DMS53 treated with DMSO at 0.1 percent for 48 hours (cell line): ENCODE measurements around the gene TSHR.

Experiments used
- DNase-seq: peaks from one replicate; lab custom pipeline; 2025; ENCODE audit not compliant: unreplicated experiment; lab: John Stamatoyannopoulos, UW

Gene TSHR

DNA sequence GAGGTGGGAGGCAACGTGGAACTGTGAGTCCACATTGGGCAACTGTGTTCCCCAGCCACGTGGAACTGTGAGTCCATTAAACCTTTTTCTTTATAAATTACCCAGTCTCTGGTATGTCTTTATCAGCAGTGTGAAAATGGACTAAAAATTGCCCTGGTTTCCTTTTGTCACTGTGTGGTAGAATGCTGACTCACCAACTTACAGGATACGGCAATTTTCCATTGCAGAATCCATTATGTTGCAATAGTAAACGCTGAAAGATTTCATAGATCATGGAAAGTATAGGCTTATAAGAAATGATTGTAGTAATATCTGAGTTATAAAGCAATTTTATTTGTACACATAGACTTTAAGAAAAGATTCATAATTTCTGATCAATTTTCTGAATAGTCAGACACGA is 172.4 kb downstream of the TSHR start:
- DNase-seq = no peak

DNA sequence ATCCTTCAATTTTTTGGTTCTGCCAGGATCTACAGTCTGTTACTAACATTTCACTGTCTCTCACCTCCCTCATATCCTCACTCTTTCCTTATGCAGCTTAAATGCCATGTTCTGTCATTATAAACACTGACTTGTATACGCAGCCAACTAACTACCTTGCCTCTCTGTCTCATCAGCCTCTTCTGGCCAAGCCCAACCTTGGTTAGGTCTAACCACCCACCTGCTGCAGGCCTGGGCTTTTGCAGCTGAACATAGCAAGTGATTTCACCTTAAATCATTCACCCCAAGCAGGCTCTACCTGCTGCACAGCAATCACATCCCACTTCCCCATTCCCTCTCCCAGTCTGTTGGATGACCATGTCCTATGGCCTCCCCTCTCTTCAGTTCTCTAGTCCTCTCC is 173.8 kb downstream of the TSHR start:
- no peak for DNase-seq

DNA sequence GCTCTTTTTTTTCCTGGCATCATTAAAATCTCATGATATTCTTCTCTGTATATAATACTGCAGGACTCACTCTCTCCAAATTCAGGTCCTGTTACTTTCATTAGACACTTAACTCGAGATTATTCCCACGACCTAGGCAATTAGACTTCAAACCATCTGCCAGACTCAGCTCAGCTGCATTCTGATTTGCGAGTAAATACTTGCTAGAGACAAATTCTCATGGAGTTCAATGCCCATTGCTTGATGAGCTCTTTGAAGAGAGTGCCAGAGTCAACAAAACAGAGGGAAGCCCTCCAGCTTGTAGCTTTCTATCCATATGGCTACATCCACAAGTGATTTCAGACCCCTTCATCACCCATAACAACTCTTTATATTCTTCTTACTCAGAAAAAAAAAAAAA is 177.0 kb downstream of the TSHR start:
- DNase-seq = no peak

DNA sequence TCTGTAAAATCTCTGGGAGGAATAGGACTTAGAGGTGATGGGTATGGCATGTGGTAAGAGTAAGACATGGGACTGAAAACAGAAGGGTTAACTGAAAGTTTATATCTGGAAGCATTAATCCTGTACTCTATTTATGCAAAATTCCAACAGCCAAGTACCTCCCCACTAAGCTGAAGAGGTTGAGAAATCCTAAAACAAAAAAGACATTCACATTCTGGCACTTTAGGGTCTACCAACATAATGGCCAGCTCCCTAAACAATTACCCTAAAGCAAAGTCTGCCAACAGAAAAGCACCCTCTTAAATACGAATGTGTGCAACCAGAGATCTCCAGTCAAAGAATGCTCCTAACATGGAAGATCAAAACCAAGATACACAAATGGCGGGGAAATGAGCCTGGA is 178.0 kb downstream of the TSHR start:
- no peak for DNase-seq

DNA sequence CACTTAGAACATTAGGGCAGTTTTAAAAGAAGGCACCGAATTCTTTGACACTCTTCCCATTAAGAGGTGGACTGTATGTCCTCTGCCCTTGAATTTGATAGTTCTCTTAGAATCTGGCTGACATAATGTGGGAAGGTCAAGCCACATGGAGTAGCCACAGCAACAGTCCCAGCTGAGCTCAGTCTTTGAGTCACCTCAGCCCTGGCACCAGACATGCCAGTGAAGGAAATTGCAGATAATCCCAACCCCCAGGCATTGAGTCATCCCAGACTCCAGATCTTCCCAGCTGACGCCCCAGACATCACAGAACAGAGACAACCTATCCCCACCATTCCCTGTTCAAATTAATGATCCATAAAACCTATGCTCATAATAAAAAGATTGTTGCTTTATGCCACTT is 181.9 kb downstream of the TSHR start:
- DNase-seq = no peak

DNA sequence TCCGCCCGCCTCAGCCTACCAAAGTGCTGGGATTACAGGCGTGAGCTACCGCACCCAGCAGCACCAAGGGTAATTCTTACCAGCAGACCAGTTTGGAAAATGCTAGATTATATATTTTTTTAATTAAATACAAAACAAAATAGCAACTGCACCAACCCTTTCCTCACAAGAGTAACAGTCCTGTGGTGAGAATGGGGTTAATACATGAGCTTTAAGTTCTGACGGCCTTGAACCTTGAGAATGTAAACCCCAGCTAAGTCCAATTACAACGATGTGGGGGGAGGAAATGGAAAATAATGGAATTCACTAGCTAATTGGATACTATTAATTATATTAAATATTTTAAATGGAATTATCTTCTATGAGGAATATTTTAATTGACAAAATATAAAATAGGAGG is 183.0 kb downstream of the TSHR start:
- DNase-seq = no peak

DNA sequence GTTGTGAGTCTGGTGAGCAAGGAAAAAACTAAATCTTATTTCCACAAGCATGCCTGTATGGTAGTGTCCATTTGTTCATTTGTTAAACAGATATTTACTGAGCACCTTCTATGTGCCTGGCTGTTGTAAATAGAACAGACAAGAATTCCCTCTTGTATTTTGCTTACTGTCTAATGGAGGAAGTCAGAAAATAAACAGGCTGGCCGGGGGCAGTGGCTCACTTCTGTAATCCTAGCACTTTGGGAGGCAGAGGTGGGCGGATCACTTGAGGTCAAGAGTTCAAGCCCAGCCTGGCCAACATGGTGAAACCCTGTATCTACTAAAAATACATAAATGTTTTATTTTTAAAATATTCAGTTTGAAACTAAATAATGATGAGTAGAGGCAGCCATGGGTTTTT is 186.0 kb downstream of the TSHR start:
- no peak for DNase-seq

DNA sequence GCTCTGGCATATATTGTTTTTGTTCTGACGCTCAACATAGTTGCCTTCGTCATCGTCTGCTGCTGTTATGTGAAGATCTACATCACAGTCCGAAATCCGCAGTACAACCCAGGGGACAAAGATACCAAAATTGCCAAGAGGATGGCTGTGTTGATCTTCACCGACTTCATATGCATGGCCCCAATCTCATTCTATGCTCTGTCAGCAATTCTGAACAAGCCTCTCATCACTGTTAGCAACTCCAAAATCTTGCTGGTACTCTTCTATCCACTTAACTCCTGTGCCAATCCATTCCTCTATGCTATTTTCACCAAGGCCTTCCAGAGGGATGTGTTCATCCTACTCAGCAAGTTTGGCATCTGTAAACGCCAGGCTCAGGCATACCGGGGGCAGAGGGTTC is 188.4 kb downstream of the TSHR start:
- DNase-seq = no peak

DNA sequence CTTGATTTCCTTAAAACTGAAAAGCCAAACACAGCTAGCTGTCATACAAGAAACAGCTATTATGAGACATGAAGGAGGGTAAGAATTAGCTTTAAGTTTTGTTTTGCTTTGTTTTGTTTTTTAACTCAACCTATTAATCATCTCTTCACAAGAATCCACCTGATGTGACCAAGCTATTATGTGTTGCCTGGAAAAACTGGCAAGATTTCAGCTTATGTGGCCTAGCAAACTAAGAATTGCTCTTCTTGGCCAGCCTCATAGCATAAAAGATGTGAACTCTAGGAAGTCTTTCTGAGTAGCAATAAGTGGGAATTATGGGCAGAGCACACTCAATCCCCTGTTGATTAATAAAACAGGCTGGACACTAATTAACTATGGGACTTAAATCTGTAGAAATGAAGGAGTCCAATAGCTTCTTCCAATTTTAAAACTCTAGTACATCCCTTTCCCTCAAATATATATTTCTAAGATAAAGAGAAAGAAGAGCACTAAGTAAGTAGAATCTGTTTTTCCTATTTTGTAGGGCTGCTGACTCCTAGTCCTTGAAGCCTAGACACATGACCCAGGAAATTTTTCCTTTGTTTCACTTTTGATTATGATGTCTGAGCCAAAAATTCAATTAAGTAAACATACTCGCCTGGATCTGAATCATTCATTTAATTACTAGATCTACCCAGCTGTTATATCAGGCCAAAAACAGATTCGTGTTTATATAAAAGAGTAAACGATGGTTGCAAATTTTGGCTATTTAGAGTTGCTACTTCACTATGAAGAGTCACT is 189.6 kb downstream of the TSHR start:
- no peak for DNase-seq

DNA sequence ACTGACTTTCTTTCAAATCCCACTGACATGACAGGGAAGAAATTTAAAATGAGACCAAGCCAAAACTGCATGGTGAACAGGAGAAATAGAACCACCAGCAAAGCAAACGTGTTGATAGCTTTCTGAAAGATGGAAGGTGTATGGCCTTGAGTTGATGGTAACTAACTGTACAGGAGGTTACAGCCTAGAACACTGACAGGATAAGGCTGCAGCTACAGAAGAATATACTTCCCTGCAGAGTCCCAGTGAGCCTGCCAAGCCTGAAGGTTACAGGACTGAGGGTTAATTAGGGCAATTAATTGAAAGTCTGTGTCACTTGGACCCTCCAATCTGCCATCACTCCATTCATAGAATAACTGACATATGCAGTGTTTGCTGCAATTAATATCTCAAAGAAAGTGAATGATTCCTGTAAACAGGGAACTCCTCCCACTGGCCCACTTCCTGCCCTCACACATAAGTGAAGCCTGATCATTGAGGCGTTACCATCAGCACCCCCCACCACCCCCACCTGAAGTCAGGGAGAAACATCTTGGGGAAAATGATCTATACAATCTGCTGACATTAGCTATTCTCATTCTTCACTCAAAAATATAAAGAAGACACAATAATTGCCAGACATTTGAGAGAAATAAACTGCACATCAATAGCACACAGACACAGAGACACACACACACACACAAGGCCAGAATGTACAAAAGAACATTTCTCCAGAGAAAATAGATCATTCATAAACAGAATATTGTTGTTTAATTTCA is 191.9 kb downstream of the TSHR start:
- no peak for DNase-seq

DNA sequence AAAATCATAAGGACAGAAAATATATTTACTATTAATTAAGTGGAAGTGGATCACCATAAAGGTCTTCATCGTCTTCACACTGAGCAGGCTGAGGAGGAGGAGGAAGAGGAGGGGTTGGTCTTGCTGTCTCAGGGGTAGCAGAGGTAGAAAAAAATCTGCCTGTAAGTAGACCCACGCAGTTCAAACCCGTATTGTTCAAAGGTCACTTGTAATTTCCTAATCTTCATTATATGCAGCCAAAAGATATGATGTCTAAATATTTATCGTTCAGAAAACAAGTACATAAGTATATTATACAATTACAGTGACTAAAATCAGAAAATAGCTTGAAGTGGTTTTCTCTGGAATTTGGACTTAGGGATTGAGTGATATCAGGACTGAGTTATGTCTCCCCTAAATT is 193.2 kb downstream of the TSHR start:
- no peak for DNase-seq

DNA sequence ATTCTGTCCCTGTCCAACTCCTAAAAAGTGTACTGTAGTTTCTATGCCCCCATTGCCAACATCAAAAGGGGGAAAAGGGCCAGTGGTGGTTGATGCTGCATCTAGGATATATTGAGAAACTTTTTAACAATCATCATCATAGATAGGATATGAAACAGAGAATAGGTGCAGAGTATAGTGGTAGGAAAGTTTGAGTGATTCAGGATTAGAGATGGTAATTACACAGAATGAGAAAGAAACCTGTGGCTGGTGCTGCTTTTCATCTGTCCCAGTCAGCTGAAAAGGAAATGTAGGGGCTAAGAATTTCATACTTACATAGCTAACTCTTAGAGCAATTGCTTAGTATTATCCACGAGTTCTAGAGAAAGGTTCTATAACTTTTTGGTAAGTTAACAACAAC is 197.8 kb downstream of the TSHR start:
- no peak for DNase-seq

DNA sequence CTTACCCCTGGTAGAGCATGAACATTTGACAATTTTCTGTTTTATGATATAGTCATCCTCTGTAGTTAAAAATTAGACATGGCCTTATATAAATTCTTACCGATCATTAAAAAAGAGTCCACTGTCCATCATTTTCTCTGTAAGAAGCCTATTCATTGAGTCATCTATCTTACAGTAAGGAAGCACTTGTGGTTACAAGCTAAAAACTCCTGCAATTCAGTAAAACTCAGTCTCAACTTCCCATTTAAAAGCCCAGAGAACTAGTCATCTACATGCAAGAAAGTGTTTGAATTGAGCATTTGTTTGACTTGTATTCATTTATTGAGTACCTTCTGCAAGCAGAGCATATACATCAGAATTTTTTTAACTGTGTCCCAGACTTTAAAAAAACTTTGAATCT is 202.0 kb downstream of the TSHR start:
- no peak for DNase-seq

DNA sequence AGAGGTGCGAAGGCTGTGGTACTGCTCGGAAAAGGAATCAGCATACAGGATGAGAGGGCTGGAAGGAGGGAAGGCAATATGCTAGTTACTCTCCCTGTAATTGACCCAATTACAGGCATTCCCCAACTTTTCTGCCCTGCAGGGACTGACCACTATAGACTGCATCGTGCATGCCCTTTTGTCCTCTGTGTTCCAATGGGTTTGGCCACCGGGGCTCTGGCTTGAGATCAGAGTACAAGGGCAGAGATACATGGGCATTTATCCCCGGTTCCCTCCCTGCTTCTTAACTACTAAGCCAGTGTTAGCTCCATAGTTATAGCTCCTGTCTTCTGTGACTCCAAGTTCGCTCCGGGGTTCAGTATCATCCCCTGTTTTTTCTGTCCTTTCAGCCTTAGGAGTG is 205.7 kb downstream of the TSHR start:
- no peak for DNase-seq

DNA sequence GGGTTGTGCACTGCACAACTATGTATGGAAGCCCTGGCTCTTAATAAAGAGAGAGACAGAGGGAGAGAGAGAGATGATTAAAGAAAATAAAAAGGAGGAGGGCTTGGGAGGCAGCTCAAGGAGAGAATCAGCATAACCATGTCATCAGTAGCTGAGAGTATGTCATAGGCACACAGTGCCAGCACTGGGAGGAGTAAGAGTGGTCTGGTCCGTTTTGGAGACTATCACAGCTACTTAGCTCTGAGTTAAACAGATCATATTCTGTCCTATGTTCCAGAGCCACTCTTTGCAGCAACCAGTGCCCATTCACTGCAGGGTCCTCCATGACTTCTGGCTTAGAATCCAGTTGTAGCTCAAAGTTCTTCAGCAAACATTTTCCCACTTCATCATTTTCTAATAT is 206.3 kb downstream of the TSHR start:
- DNase-seq = no peak

DNA sequence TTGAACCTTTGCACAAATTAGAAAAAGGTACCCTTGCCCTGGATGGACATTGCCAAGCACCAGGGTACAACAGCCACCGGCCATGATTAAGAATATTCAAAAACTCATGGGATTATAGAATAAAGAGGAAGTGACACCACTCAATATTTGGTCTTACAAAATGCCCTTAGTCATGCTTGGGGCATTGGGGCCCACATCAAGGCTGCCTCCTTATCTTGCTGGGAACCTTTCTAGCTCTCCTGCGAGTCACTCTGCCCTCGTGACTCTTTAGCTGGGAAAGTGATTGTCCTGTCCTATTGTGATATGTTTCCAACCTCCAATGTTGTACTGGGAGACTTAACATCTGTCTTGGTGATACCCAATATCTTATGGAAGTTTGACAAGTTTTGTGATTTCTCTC is 207.5 kb downstream of the TSHR start:
- DNase-seq = no peak

DNA sequence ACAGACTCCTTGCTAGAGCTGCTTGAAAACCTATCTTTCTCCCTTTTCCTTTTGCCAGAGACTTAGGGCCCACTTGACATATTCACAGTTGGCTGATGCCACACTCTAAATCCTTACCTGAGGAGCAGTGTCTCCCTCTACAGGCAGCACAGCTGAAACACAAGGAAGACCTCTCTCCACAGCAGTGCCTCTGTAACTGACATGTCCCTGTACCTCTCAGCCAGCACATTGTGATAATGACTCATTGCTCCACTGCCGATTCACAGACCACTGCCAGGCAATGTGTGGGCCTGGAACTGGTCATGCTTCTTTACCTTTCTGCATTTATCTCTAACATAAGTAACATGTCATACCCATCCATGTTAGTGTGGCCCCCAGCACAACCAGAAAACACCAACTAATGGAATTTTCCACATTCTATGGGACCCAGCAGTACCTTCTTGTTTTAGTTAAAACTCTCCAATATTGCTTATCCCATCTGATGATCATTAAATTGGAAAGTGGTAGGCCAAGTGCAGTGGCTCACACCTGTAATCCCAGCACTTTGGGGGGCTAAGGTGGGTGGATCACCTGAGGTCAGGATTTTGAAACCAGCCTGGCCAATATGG is 208.8 kb downstream of the TSHR start:
- DNase-seq = peak; percentile 40

DNA sequence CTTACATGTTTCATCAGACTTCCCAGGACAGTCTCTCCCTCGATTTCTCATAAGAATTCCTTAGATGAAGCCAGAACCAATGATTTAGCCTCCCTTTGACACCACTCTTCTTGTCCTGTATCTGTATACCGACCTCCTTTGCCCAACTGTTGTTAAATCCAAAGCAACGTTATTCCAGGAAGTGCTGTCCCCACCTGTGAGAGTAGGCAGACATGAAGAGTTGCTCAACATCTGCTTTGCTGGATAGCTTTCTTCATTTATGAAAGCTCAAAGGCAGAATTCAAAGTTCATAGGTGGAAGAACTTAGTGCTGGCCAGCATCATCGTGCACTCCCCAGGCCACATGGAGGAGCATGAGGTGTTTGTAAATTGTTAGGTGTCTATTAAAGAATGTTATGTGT is 209.8 kb downstream of the TSHR start:
- DNase-seq = no peak

DNA sequence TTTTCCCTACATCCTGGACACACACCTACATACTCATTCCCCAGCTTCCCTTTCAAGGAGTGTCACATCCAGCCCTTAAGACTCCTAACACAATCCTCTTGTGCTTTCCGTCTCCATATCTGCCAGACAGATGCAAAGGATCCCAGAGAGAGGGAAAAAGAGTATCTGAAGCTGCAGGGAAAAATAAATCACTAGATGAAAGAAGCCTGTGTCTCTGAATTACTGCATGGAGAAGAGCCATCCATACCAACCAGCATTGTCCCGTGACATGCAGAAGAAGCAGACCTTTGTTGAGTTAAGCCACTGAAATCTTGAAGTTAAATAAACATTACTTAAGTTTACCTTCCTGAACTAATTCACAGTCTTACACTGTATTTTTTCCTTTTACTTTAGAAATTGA is 210.7 kb downstream of the TSHR start:
- DNase-seq = no peak

DNA sequence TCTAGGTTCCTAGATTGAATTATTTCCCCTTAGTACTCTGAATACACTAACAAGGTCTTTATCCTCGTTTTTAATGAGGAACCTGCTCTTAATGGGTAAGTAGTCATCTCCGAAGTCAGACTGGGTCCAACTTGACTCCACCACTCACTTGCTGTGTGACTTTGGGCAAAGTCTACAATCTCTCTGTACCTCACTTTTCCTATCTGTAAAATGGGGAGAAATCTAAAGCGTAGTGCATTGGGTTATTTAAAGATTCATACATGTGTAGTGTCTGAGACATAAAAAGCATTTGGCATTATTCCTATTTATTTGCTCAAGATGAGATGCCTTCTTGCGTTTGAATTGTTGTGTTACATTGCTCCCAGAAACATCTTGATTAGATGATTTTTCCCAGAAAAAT is 213.8 kb downstream of the TSHR start:
- DNase-seq = no peak

DNA sequence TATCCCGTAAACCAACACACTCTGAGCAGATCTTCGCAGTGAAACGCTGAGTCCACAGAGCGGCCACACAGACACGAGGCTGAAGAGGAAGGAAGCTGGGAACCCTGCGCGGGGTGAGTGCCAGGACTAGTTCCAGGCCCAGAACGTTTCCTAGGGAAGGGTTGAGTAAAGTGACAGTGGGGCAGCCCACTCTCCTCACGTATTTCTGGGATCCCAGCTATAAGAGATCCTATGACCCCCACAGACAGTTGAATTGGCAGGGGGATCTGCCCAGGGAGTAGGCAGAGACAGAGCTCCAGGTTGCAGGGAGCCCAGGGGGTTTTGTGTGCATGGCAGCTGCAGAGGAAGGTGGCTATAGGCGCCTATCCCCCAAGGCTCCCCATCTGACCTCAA is 214.3 kb downstream of the TSHR start:
- DNase-seq = peak; percentile 0

DNA sequence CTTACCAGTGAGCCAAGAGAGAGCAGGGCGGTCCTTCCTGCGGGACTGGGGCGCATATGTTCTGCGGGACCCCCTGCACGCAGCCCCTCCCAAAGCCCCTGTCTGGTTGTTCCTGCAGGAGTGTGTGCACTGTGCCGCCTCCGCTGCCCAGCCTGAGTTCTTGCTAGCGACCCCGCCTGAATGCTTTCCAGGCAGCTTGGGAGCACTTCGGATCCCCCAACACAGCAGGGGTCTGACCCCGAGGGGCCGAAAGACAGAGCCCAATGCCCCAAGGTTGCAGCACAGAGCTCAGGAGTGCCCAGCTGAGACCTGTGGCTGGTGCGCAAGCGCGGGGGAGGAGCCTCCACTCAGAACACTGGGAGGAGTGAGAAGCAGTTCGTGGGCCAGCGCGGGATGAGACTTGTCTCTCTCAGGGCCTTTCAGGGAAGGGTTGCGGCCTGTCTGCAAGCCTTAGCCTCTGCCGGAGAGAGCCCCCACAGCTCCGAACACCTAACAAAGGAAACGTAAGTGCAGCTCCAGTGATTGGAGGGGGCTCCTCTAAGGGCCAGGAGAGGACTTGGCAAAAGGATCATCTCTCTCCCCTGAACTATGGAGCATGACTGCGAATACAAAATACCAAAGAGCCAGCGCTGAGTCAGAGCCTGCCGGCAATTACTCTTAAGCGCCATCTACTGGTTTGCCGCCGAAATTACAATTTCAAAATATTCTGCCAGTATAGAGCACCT is 214.8 kb downstream of the TSHR start:
- DNase-seq = peak; percentile 60
